ENCODE data around the gene ADAM22.

- no peak for TF ChIP-seq IRF3 (IDR thresholded peaks at IDR 0.05; ENCODE audit: low read depth, low read length)
- no peak for TF ChIP-seq POLR2AphosphoS5 (IDR thresholded peaks at IDR 0.05; ENCODE audit: low read depth, low read length)
Measured at GRCh38 chr7:88002617-88003016, 68.6 kb downstream of the ADAM22 start.

All from SK-N-SH (cell line).